ENCODE data around the gene HOXA13.

HOXA13 gene

GRCh38 chr7:27147199-27148030 is 52.5 kb downstream of the HOXA13 start, which contains the start of gene HOXA6:
HOXA6 (minus strand) TSS chr7:27147774; CDS start chr7:27147749, 25 bp downstream.
- Histone ChIP-seq H3K9ac (ENCODE audit: low read depth, low read length) (no peak within 1 kb of the TSS), H3K27ac (ENCODE audit: low read length) (no peak within 1 kb of the TSS), H3K4me3 (ENCODE audit: low read length) (no peak within 1 kb of the TSS), H3K9me3 (ENCODE audit: insufficient read depth, low read depth, low read length) (peaks cover 9% of the 10 kb centered on the region; the same call in 1 of the 2 replicates), H3K36me3 (ENCODE audit: insufficient read depth, low read depth, low read length) (no peaks in the 10 kb centered on the region), H3K4me1 (ENCODE audit: insufficient read depth, low read length) (no peaks in the 10 kb centered on the region), H3K27me3 (ENCODE audit: insufficient read depth, low read length) (peaks cover 100% of the 10 kb centered on the region)

GRCh38 chr7:27146491-27147198 is 53.2 kb downstream of the HOXA13 start:
- Histone ChIP-seq H3K4me1 (ENCODE audit: insufficient read depth, low read length) (no peaks in the 10 kb centered on the region), H3K9me3 (ENCODE audit: insufficient read depth, low read depth, low read length) (peaks cover 11% of the 10 kb centered on the region; the same call in 1 of the 2 replicates), H3K27ac (ENCODE audit: low read length) (no peak overlapping the region), H3K27me3 (ENCODE audit: insufficient read depth, low read length) (peaks cover 100% of the 10 kb centered on the region), H3K9ac (ENCODE audit: low read depth, low read length) (no peak overlapping the region), H3K4me3 (ENCODE audit: low read length) (no peak overlapping the region), H3K36me3 (ENCODE audit: insufficient read depth, low read depth, low read length) (no peaks in the 10 kb centered on the region)

GRCh38 chr7:27145914-27146412 is 53.9 kb downstream of the HOXA13 start:
- H3K9me3 ChIP-seq (ENCODE audit: insufficient read depth, low read depth, low read length), result peaks cover 14% of the 10 kb centered on the region; the same call in 1 of the 2 replicates
- H3K4me3 ChIP-seq (ENCODE audit: low read length), result no peak overlapping the region
- no peak overlapping the region for H3K9ac ChIP-seq (ENCODE audit: low read depth, low read length)
- peaks cover 100% of the 10 kb centered on the region for H3K27me3 ChIP-seq (ENCODE audit: insufficient read depth, low read length)
- no peak overlapping the region for H3K27ac ChIP-seq (ENCODE audit: low read length)
- no peaks in the 10 kb centered on the region for H3K4me1 ChIP-seq (ENCODE audit: insufficient read depth, low read length)
- H3K36me3 ChIP-seq (ENCODE audit: insufficient read depth, low read depth, low read length), result no peaks in the 10 kb centered on the region

GRCh38 chr7:27145165-27145913 is 54.6 kb downstream of the HOXA13 start:
- Histone ChIP-seq H3K36me3 (ENCODE audit: insufficient read depth, low read depth, low read length) (no peaks in the 10 kb centered on the region), H3K27ac (ENCODE audit: low read length) (no peak overlapping the region)

GRCh38 chr7:27144781-27145164 is 55.1 kb downstream of the HOXA13 start:
- Histone ChIP-seq H3K36me3 (ENCODE audit: insufficient read depth, low read depth, low read length) (no peaks in the 10 kb centered on the region), H3K4me1 (ENCODE audit: insufficient read depth, low read length) (no peaks in the 10 kb centered on the region), H3K9me3 (ENCODE audit: insufficient read depth, low read depth, low read length) (peaks cover 14% of the 10 kb centered on the region; the same call in 1 of the 2 replicates), H3K4me3 (ENCODE audit: low read length) (no peak overlapping the region), H3K27me3 (ENCODE audit: insufficient read depth, low read length) (peaks cover 100% of the 10 kb centered on the region), H3K9ac (ENCODE audit: low read depth, low read length) (no peak overlapping the region), H3K27ac (ENCODE audit: low read length) (no peak overlapping the region)

More at GRCh38 chr7:27145165-27145913, 54.6 kb downstream of the HOXA13 start:
- H3K4me3 ChIP-seq (ENCODE audit: low read length), result no peak overlapping the region
- peaks cover 14% of the 10 kb centered on the region; the same call in 1 of the 2 replicates for H3K9me3 ChIP-seq (ENCODE audit: insufficient read depth, low read depth, low read length)
- H3K4me1 ChIP-seq (ENCODE audit: insufficient read depth, low read length), result no peaks in the 10 kb centered on the region
- no peak overlapping the region for H3K9ac ChIP-seq (ENCODE audit: low read depth, low read length)
- H3K27me3 ChIP-seq (ENCODE audit: insufficient read depth, low read length), result peaks cover 100% of the 10 kb centered on the region
